OCI-LY1 (cell line): Measurements from ENCODE around the gene STUM.
"Not testable (repeated sequence)": the region's sequence is repeated elsewhere in the genome, so short reads cannot be mapped to it uniquely, and the experiment has no call there.

Source experiments
- H2AFZ ChIP-seq: fragments of 200-600 bp; sonication (generic), shearing (Covaris generic); 2 replicates; pipeline ENCODE4 v1.6.0; 2014; ENCODE audit warnings: antibody characterized with exemption, mild to moderate bottlenecking, low read length
- H3F3A ChIP-seq: fragments of 200-600 bp; sonication (generic), shearing (Covaris generic); 2 replicates; pipeline ENCODE4 v1.6.0; 2014; ENCODE audit warnings: mild to moderate bottlenecking, antibody characterized with exemption, low read length, moderate library complexity; ENCODE audit not compliant: insufficient read depth
- H3K27ac ChIP-seq: fragments of 200-600 bp; sonication (generic); 2 replicates; pipeline ENCODE4 v1.5.1; 2014; ENCODE audit warnings: low read length, mixed run types, mild to moderate bottlenecking, low read depth; ENCODE audit not compliant: poor library complexity, severe bottlenecking
- H3K27me3 ChIP-seq: fragments of 200-600 bp; sonication (generic); 2 replicates; pipeline ENCODE4 v1.6.0; 2014; ENCODE audit warnings: antibody characterized with exemption, mild to moderate bottlenecking, low read length, moderate library complexity; ENCODE audit not compliant: insufficient read depth
- H3K36me3 ChIP-seq: fragments of 200-600 bp; sonication (generic); 2 replicates; pipeline ENCODE4 v1.6.1; 2014; ENCODE audit warnings: mild to moderate bottlenecking, antibody characterized with exemption, low read length, moderate library complexity, mixed read lengths; ENCODE audit not compliant: insufficient read depth
- H3K4me1 ChIP-seq: fragments of 200-600 bp; sonication (generic); 2 replicates; pipeline ENCODE4 v1.5.1; 2014; ENCODE audit warnings: mild to moderate bottlenecking, low read length, moderate library complexity; ENCODE audit not compliant: insufficient read depth, severe bottlenecking
- H3K4me2 ChIP-seq: fragments of 200-600 bp; sonication (generic), shearing (Covaris generic); 2 replicates; pipeline ENCODE4 v1.6.1; 2014; ENCODE audit warnings: low read length
- H3K4me3 ChIP-seq: fragments of 200-600 bp; sonication (generic); 2 replicates; pipeline ENCODE4 v1.5.1; 2014; ENCODE audit warnings: low read length, low read depth, mild to moderate bottlenecking, mixed read lengths; ENCODE audit not compliant: poor library complexity, severe bottlenecking
- H3K79me2 ChIP-seq: fragments of 200-600 bp; shearing (Covaris generic); 2 replicates; pipeline ENCODE4 v1.6.1; 2016; ENCODE audit warnings: mixed run types, low read length, mixed read lengths; ENCODE audit not compliant: insufficient read depth
- H3K9ac ChIP-seq: fragments of 200-600 bp; sonication (generic), shearing (Covaris generic); 2 replicates; pipeline ENCODE4 v1.6.1; 2014; ENCODE audit warnings: mild to moderate bottlenecking, low read length, mixed read lengths
- H3K9me2 ChIP-seq: fragments of 200-600 bp; sonication (generic), shearing (Covaris generic); 2 replicates; pipeline ENCODE4 v1.6.1; 2014; ENCODE audit warnings: low read depth, mild to moderate bottlenecking, low read length, mixed read lengths
- H3K9me3 ChIP-seq: fragments of 200-600 bp; shearing (Covaris generic); 2 replicates; pipeline ENCODE4 v1.6.1; 2014; ENCODE audit warnings: low read length, mixed read lengths
- H4K20me1 ChIP-seq: fragments of 200-600 bp; sonication (generic), shearing (Covaris generic); 2 replicates; pipeline ENCODE4 v1.6.0; 2016; ENCODE audit warnings: mild to moderate bottlenecking, low read length; ENCODE audit not compliant: insufficient read depth
- EZH2 ChIP-seq: fragments of 200-600 bp; sonication (generic), shearing (Covaris generic); IDR thresholded peaks from 2 replicates; pipeline ENCODE4 v1.8.0; 2017; ENCODE audit warnings: borderline replicate concordance, mixed run types, mild to moderate bottlenecking, antibody characterized with exemption, low read length, moderate library complexity, mixed read lengths
- TF ChIP-seq, protein P1 (sequence below): fragments of 200-600 bp; sonication (generic), shearing (Covaris generic); IDR thresholded peaks from 2 replicates; pipeline ENCODE4 v1.5.1; 2017; ENCODE audit warnings: mild to moderate bottlenecking, antibody characterized with exemption, low read length, moderate library complexity, mixed read lengths

The STUM gene

DNA sequence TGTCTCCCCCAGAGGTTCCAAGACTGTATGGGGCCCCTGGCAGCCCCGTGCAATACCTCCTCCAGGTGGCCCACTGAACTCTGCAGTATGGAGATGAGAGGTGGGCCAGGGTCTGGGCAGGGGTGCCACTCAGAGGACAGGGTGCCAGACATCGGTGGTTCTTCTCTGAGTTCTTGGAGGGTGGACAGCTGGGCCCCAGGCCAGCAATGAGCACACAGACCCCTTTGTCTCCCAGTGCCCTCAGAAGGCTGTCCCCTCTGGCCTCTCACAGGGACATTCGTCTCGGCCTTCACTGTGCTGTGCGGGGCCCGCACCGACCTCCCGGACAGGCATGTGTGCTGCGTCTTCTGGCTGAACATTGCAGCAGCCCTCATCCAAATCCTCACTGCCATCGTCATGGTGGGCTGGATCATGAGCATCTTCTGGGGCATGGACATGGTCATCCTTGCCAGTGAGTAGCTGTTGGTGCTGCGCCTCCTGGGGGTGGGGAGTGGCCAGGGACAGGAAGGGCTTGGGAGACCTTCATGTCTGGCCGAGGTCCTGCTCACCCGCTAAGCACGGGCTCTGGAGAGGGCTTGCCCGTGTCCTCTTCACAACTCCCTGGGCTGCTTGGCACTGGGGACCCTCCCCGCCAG, 48.1 kb downstream of the STUM start:
- no peaks in the 10 kb centered on the region for H3K9me3 ChIP-seq

DNA sequence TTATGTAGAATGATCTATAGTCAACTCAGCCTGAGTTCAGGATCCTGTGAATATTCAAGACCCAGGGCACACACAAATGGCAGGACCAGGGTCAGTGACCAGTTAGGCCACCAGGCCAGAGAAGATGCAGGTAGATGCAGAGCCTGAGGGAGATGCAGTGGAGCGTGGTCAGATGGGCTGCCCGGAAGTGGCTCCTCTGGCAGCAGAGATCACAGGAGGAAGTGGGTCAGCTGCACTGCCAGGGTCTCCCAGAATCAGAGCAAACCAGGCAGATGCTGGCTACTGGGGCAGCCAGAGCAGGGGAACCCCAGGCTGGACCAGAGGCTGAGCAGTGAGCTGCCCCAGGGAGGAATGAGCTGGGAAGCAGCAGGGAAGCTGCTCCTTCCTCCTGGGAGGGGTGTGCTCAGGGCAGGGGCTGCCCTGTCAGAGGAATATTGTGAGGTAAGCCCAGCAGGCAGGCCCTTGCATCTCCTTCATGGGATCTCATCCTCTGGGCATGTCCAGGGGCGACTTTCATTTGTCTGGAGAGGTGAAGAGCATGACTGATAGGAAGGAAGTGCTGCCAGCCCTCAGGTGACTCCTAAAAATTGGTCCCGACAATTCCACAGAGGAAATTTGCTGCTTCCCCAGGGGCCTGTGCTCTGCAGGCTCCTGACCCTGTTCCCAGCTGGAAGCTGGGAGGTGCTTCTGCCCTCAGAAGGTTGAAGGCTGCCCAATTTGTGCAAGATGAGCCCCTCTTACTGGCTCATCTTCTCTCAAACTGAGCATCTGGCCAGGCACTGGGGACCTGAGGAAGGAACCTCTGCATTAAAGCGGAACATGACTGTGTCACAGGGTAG, 49.3 kb downstream of the STUM start:
- Histone ChIP-seq H3K4me1 (no peaks in the 10 kb centered on the region), H3F3A (no peaks in the 10 kb centered on the region), H4K20me1 (no peaks in the 10 kb centered on the region), H3K9me3 (no peaks in the 10 kb centered on the region), H3K9ac (no peak overlapping the region), H3K27ac (no peak overlapping the region), H3K36me3 (no peaks in the 10 kb centered on the region), H3K4me2 (no peak overlapping the region), H3K27me3 (no peaks in the 10 kb centered on the region; the same call in 1 of the 2 replicates), H2AFZ (no peak overlapping the region), H3K9me2 (no peaks in the 10 kb centered on the region), H3K79me2 (no peaks in the 10 kb centered on the region), H3K4me3 (no peak overlapping the region)
- TF ChIP-seq EZH2: no peak
- TF ChIP-seq, protein P1, sequence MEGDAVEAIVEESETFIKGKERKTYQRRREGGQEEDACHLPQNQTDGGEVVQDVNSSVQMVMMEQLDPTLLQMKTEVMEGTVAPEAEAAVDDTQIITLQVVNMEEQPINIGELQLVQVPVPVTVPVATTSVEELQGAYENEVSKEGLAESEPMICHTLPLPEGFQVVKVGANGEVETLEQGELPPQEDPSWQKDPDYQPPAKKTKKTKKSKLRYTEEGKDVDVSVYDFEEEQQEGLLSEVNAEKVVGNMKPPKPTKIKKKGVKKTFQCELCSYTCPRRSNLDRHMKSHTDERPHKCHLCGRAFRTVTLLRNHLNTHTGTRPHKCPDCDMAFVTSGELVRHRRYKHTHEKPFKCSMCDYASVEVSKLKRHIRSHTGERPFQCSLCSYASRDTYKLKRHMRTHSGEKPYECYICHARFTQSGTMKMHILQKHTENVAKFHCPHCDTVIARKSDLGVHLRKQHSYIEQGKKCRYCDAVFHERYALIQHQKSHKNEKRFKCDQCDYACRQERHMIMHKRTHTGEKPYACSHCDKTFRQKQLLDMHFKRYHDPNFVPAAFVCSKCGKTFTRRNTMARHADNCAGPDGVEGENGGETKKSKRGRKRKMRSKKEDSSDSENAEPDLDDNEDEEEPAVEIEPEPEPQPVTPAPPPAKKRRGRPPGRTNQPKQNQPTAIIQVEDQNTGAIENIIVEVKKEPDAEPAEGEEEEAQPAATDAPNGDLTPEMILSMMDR: no peak

More for the DNA sequence above, 48.1 kb downstream of the STUM start:
- no peak overlapping the region for H3K27ac ChIP-seq
- no peak overlapping the region for H2AFZ ChIP-seq
- no peaks in the 10 kb centered on the region for H3K9me2 ChIP-seq
- no peaks in the 10 kb centered on the region for H3F3A ChIP-seq
- no peaks in the 10 kb centered on the region for H3K79me2 ChIP-seq
- H3K36me3 ChIP-seq: no peaks in the 10 kb centered on the region
- H3K4me1 ChIP-seq: no peaks in the 10 kb centered on the region
- no peak overlapping the region for H3K4me2 ChIP-seq
- no peak overlapping the region for H3K9ac ChIP-seq
- no peaks in the 10 kb centered on the region for H3K27me3 ChIP-seq
- no peak overlapping the region for H3K4me3 ChIP-seq
- no peaks in the 10 kb centered on the region for H4K20me1 ChIP-seq
- TF ChIP-seq EZH2: no peak
- TF ChIP-seq, protein P1: no peak

DNA sequence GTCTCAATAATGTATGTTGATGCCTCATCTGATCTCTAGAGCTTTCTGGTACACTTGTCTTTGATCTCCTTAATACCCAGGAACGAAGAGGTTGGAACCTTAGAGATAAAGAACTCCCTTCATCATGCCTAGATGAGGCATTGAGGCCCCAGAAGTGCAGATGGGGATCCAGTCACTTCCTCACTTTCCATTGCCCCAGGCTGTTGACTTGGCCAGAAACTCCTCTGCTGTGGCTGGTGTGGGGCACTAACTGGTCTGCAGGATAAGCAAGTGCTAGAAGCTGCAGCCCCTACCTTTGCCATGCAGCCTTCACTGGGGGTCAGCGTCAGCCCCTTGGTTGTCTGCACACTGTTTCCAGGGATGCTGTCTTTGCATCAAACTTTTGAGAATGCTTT, 49.9 kb downstream of the STUM start:
- no peaks in the 10 kb centered on the region for H3K9me2 ChIP-seq
- no peaks in the 10 kb centered on the region for H3K36me3 ChIP-seq
- no peaks in the 10 kb centered on the region for H3K4me1 ChIP-seq
- H3K4me3 ChIP-seq: no peak overlapping the region
- H3K27ac ChIP-seq: no peak overlapping the region
- TF ChIP-seq, protein P1: no peak
- no peak for TF ChIP-seq EZH2
- no peak overlapping the region for H3K4me2 ChIP-seq
- no peaks in the 10 kb centered on the region for H3K9me3 ChIP-seq
- no peak overlapping the region for H2AFZ ChIP-seq
- peaks cover 1% of the 10 kb centered on the region; the same call in 1 of the 2 replicates for H3K27me3 ChIP-seq
- H4K20me1 ChIP-seq: no peaks in the 10 kb centered on the region
- H3K9ac ChIP-seq: no peak overlapping the region
- no peaks in the 10 kb centered on the region for H3K79me2 ChIP-seq
- no peaks in the 10 kb centered on the region for H3F3A ChIP-seq

DNA sequence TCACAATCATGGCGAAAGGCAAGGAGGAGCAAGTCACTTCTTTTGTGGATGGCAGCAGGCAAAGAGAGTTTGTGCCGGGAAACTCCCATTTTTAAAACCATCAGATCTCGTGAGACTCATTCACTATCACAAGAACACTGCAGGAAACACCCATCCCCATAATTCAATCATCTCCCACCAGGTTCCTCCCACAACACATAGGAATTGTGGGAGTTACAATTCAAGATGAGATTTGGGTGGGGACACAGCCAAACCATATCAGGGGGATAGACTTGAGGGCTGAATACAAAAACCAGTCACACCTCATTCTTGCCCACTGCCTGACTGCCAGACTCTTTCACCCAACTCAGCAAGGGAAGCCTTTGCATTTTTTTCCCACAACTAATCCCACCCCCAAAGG, 50.4 kb downstream of the STUM start:
- H3K27me3 ChIP-seq, H3K9ac ChIP-seq, H3K36me3 ChIP-seq, H4K20me1 ChIP-seq, H3K4me2 ChIP-seq, H3K27ac ChIP-seq, H3K4me3 ChIP-seq, H3K9me2 ChIP-seq, H3K9me3 ChIP-seq, H3F3A ChIP-seq, H3K4me1 ChIP-seq, H2AFZ ChIP-seq, H3K79me2 ChIP-seq: not testable (repeated sequence)
